Measurements from ENCODE around the gene ANXA2R. TPM values are rescaled to one million over a fixed set of nuclear protein-coding genes. Genes with fewer than 3 reads are reported as not detected.
"Not testable (repeated sequence)": the region's sequence is repeated elsewhere in the genome, so short reads cannot be mapped to it uniquely, and the experiment has no call there.

The ANXA2R gene
- total RNA-seq, 4 donors from 2014 or later, result 1.1 to 2.7 (median 2.4) TPM

- DNase-seq (ENCODE audit: low spot score in 2 of 2), result peak; percentile 91 to 97
- intact Hi-C loops (cut with DNase I; ENCODE audit: low total_unique reads), result no loop called here
- TF ChIP-seq, protein P1, sequence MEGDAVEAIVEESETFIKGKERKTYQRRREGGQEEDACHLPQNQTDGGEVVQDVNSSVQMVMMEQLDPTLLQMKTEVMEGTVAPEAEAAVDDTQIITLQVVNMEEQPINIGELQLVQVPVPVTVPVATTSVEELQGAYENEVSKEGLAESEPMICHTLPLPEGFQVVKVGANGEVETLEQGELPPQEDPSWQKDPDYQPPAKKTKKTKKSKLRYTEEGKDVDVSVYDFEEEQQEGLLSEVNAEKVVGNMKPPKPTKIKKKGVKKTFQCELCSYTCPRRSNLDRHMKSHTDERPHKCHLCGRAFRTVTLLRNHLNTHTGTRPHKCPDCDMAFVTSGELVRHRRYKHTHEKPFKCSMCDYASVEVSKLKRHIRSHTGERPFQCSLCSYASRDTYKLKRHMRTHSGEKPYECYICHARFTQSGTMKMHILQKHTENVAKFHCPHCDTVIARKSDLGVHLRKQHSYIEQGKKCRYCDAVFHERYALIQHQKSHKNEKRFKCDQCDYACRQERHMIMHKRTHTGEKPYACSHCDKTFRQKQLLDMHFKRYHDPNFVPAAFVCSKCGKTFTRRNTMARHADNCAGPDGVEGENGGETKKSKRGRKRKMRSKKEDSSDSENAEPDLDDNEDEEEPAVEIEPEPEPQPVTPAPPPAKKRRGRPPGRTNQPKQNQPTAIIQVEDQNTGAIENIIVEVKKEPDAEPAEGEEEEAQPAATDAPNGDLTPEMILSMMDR (IDR thresholded peaks at IDR 0.05), result no peak
- peak in 1 of 2 donors; percentile 46 for TF ChIP-seq POLR2A (IDR thresholded peaks at IDR 0.05)
- H3K4me3 ChIP-seq (ENCODE audit: low read depth, poor library complexity, severe bottlenecking), result peak overlapping the region; percentile 79
- WGBS, 2 donors, result 0% methylated on average over 44 to 45 of the region's 45 CpGs
Observed at GRCh38 chr5:43066799-43067741, 27.0 kb upstream of the ANXA2R start.

GRCh38 chr5:43065948-43066798 is 26.1 kb upstream of the ANXA2R start:
- peak; percentile 54 to 94 for DNase-seq (ENCODE audit: low spot score in 2 of 2)
- intact Hi-C loops (cut with DNase I; ENCODE audit: low total_unique reads), result no loop called here
- peak overlapping the region; percentile 79 for H3K4me3 ChIP-seq (ENCODE audit: low read depth, poor library complexity, severe bottlenecking)
- 0% methylated on average over 56 to 70 of the region's 75 CpGs for WGBS, 2 donors
- TF ChIP-seq POLR2A (IDR thresholded peaks at IDR 0.05), result no peak
- TF ChIP-seq, protein P1 (IDR thresholded peaks at IDR 0.05), result no peak

DNA sequence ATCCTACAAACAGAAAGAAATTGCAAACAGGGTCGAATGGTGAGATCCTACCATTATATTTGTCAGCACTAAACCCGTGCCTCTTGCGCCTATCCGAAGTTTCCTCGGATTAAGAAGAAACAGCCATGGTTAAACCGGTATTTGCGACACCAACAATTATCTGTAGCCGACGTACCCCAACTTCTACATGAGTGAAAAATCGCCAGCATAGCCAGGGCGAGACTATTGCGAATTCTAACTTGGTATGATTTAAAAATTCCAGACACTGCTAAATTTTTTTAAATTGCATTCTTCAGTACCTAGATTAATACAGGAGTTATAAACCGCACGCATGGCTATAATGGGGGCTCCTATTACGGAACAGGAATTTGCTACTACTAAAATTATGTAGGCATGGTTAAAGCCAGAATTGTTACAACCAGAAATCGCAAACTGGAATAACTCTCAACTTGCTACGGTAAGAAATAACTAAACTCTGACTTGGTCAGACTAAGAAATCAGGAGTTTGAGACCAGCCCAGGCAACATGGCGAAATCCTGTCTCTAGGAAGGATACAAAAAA is 25.3 kb upstream of the ANXA2R start:
- DNase-seq (ENCODE audit: low spot score in 2 of 2), result peak in 1 of 2 donors; percentile 23
- WGBS, 2 donors, result 0 to 1% methylated on average over 18 of the region's 18 CpGs
- intact Hi-C loops (cut with DNase I; ENCODE audit: low total_unique reads), result no loop called here

DNA sequence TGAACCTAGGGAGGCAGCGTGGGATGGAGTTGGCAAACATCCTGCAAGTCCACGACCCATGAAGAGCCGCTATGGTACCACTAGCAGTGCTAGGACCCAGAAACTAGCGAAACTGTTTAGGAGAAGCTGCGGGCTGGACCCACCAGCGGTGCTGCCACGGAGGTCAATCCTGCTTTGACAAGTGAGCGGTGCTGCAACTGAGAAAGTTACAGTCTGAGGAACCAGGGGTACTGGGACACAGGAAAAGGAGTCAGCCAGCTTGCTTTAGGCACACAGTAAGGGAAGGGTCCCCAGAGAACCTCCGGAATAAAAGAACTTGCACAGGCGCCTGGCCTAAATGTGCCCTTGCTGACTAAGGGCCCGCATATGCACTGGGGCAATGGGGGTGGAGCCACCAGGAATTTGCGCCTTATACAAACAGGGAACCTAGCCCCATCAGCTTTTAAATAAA is 23.6 kb upstream of the ANXA2R start:
- TF ChIP-seq, protein P1 (IDR thresholded peaks at IDR 0.05), result no peak
- TF ChIP-seq POLR2A (IDR thresholded peaks at IDR 0.05), result no peak
- intact Hi-C loops (cut with DNase I; ENCODE audit: low total_unique reads), result no loop called here
- WGBS, 2 donors, result 89 to 92% methylated on average over 12 of the region's 12 CpGs
- H3K4me3 ChIP-seq (ENCODE audit: low read depth, poor library complexity, severe bottlenecking), result no peak overlapping the region
- peak in 1 of 2 donors; percentile 81 for DNase-seq (ENCODE audit: low spot score in 2 of 2)

More for the DNA sequence above, 25.3 kb upstream of the ANXA2R start:
- TF ChIP-seq, protein P1 (IDR thresholded peaks at IDR 0.05), result no peak
- TF ChIP-seq POLR2A (IDR thresholded peaks at IDR 0.05), result no peak
- peak overlapping the region; percentile 79 for H3K4me3 ChIP-seq (ENCODE audit: low read depth, poor library complexity, severe bottlenecking)

- 63 to 77% methylated on average over 5 of the region's 5 CpGs for WGBS, 2 donors
- TF ChIP-seq, protein P1 (IDR thresholded peaks at IDR 0.05), result no peak
- no peak for TF ChIP-seq POLR2A (IDR thresholded peaks at IDR 0.05)
- peak in 1 of 2 donors; percentile 69 for DNase-seq (ENCODE audit: low spot score in 2 of 2)
- H3K4me3 ChIP-seq (ENCODE audit: low read depth, poor library complexity, severe bottlenecking), result no peak overlapping the region
- intact Hi-C loops (cut with DNase I; ENCODE audit: low total_unique reads), result no loop called here
Observed at GRCh38 chr5:43061352-43062075, 21.4 kb upstream of the ANXA2R start.

GRCh38 chr5:43060020-43060419 is 19.9 kb upstream of the ANXA2R start:
- DNase-seq (ENCODE audit: low spot score in 2 of 2); H3K4me3 ChIP-seq (ENCODE audit: low read depth, poor library complexity, severe bottlenecking); intact Hi-C loops (cut with DNase I; ENCODE audit: low total_unique reads): not testable (repeated sequence)
- WGBS, 2 donors, result 92 to 99% methylated on average over 2 of the region's 2 CpGs

DNA sequence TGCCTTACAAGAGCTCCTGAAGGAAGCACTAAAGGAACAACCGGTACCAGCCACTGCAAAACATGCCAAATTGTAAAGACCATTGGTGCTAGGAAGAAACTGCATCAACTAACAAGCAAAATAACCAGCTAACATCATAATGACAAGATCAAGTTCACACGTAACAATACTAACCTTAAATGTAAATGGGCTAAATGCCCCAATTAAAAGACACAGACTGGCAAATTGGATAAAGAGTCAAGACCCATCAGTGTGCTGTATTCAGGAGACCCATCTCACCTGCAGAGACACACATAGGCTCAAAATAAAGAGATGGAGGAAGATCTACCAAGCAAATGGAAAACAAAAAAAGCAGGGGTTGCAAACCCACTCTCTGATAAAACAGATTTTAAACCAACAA is 15.0 kb upstream of the ANXA2R start:
- WGBS, 2 donors, result 82 to 95% methylated on average over 2 of the region's 2 CpGs

More for the DNA sequence above, 15.0 kb upstream of the ANXA2R start:
- DNase-seq (ENCODE audit: low spot score in 2 of 2); H3K4me3 ChIP-seq (ENCODE audit: low read depth, poor library complexity, severe bottlenecking); intact Hi-C loops (cut with DNase I; ENCODE audit: low total_unique reads): not testable (repeated sequence)
